K562 (cell line): ENCODE measurements around the gene TEPSIN. TPM values are rescaled to one million over a fixed set of nuclear protein-coding genes. Genes with fewer than 3 reads are reported as not detected.

Experiments used
- ATF6 ChIP-seq: sonication (generic); formaldehyde crosslinking; IDR thresholded peaks from 2 replicates; pipeline ENCODE4 v1.4.0; 2020; ENCODE audit warnings: mild to moderate bottlenecking, missing genetic modification reagents
- BACH1 ChIP-seq: fragments of 200-800 bp; sonication (Bioruptor generic); IDR thresholded peaks from 2 replicates; pipeline ENCODE4 v1.6.1; 2016; ENCODE audit warnings: missing genetic modification characterization, missing compliant biosample characterization
- BMI1 ChIP-seq: fragments of 150-350 bp; IDR thresholded peaks from 2 replicates; pipeline ENCODE4 v1.6.1; 2014; ENCODE audit warnings: low read length
- CREBBP ChIP-seq: IDR thresholded peaks from one replicate; pipeline ENCODE4 v1.6.1; 2012; ENCODE audit warnings: low read depth, mild to moderate bottlenecking, control low read depth, inconsistent platforms, low read length
- CSDE1 ChIP-seq, 2 experiments: fragments of 450-650 bp; IDR thresholded peaks; 2 replicates each; pipeline ENCODE4 v1.6.1; 2016; ENCODE audit warnings: mild to moderate bottlenecking in 1 of 2
- ETS2 ChIP-seq: IDR thresholded peaks from 2 replicates; pipeline ENCODE4 v1.6.1; 2016; ENCODE audit warnings: borderline replicate concordance, missing genetic modification characterization, mild to moderate bottlenecking, moderate library complexity, missing compliant biosample characterization; ENCODE audit not compliant: poor library complexity, severe bottlenecking
- HDGF ChIP-seq: fragments of 450-650 bp; IDR thresholded peaks from 2 replicates; pipeline ENCODE4 v1.6.1; 2016
- HNRNPLL ChIP-seq: fragments of 200-400 bp; formaldehyde crosslinking; IDR thresholded peaks from 2 replicates; pipeline ENCODE4 v1.6.1; 2017; ENCODE audit warnings: low read length, low read depth, mild to moderate bottlenecking; ENCODE audit not compliant: poor library complexity, severe bottlenecking
- NFATC3 ChIP-seq: fragments of 450-650 bp; IDR thresholded peaks from 2 replicates; pipeline ENCODE4 v1.6.1; 2017; ENCODE audit warnings: mild to moderate bottlenecking
- NKRF ChIP-seq: fragments of 450-650 bp; IDR thresholded peaks from 2 replicates; pipeline ENCODE4 v1.6.1; 2016; ENCODE audit warnings: borderline replicate concordance
- PHF8 ChIP-seq: fragments of 200-600 bp; sonication (generic); IDR thresholded peaks from 2 replicates; pipeline ENCODE4 v1.6.1; 2012; ENCODE audit warnings: mixed run types, mild to moderate bottlenecking, inconsistent platforms, low read length, moderate library complexity, borderline replicate concordance
- POLR2A ChIP-seq: fragments of 450-650 bp; conservative IDR thresholded peaks from 2 replicates; pipeline ENCODE4 v1.6.1; 2016
- POLR2AphosphoS5 ChIP-seq: IDR thresholded peaks from 2 replicates; pipeline ENCODE4 v1.6.1; 2011; ENCODE audit warnings: mild to moderate bottlenecking, low read depth, low read length, moderate library complexity; ENCODE audit not compliant: control insufficient read depth, insufficient read depth
- SNAPC5 ChIP-seq: fragments of 250-450 bp; sonication (Bioruptor Pico); IDR thresholded peaks from 2 replicates; pipeline ENCODE4 v1.8.0; 2021; ENCODE audit warnings: moderate library complexity, mild to moderate bottlenecking, inconsistent platforms
- STAT5B ChIP-seq: fragments of 250-450 bp; sonication (Bioruptor Pico); IDR thresholded peaks from 2 replicates; pipeline ENCODE4 v1.8.0; 2021; ENCODE audit warnings: mild to moderate bottlenecking, inconsistent platforms
- TCF3 ChIP-seq: sonication (generic); formaldehyde crosslinking; IDR thresholded peaks from 2 replicates; pipeline ENCODE4 v1.4.0; 2020; ENCODE audit warnings: mild to moderate bottlenecking, missing genetic modification reagents
- TCF7 ChIP-seq: sonication (generic); IDR thresholded peaks from 2 replicates; pipeline ENCODE4 v1.6.1; 2016; ENCODE audit warnings: antibody characterized with exemption, borderline replicate concordance
- TEAD4 ChIP-seq, 2 experiments: sonication (generic) in 1 of 2; formaldehyde crosslinking in 1 of 2; IDR thresholded peaks; 2 replicates each; pipeline versions ENCODE4 v1.6.1 to v1.8.0; 2012 to 2022; ENCODE audit warnings: borderline replicate concordance in 1 of 2, inconsistent platforms in 1 of 2, low read length in 1 of 2, mild to moderate bottlenecking in 1 of 2, missing genetic modification reagents in 1 of 2
- ZEB2 ChIP-seq: fragments of 450-650 bp; IDR thresholded peaks from 2 replicates; pipeline ENCODE4 v1.6.1; 2016
- ZKSCAN1 ChIP-seq: fragments of 150-350 bp; IDR thresholded peaks from 2 replicates; pipeline ENCODE4 v1.6.1; 2016; ENCODE audit warnings: low read depth, low read length
- ZNF212 ChIP-seq: fragments of 450-650 bp; formaldehyde crosslinking; IDR thresholded peaks from 2 replicates; pipeline ENCODE4 v1.4.0; 2020; ENCODE audit warnings: mild to moderate bottlenecking
- ZNF217 ChIP-seq: sonication (generic); formaldehyde crosslinking; IDR thresholded peaks from 2 replicates; pipeline ENCODE4 v1.8.0; 2022; ENCODE audit warnings: mild to moderate bottlenecking, missing genetic modification reagents
- ZNF354B ChIP-seq: fragments of 250-450 bp; sonication (Bioruptor Pico); IDR thresholded peaks from 2 replicates; pipeline ENCODE4 v1.4.0; 2020
- ZNF551 ChIP-seq: fragments of 250-450 bp; sonication (Bioruptor Pico); IDR thresholded peaks from 2 replicates; pipeline ENCODE4 v1.5.0; 2021; ENCODE audit warnings: mild to moderate bottlenecking, moderate library complexity
- ZNF583 ChIP-seq: fragments of 250-450 bp; sonication (Bioruptor Pico); IDR thresholded peaks from 2 replicates; pipeline ENCODE4 v1.4.0; 2020
- ZNF668 ChIP-seq: fragments of 250-450 bp; sonication (Bioruptor Pico); IDR thresholded peaks from 2 replicates; pipeline ENCODE4 v1.8.0; 2022; ENCODE audit warnings: mild to moderate bottlenecking, inconsistent platforms
- polyA plus RNA-seq, 8 experiments: library from polyadenylated mRNA; depleted of rRNA in 4 of 8; stranded (reverse) in 5 of 8; unstranded in 3 of 8; fragments of >200 nt; fragmentation: Nextera tagmentation in 2 of 8; fragmentation: Illumina TruSeq in 1 of 8; extraction: Ambion mirVana in 2 of 8; extraction: Trizol in 1 of 8; gene quantifications; 2 replicates each; pipeline versions ENCODE4 v1.2.1 to v1.2.3, GENCODE V29; 2011 to 2014; ENCODE audit warnings: inconsistent platforms in 1 of 8, missing spikeins in 1 of 8
- total RNA-seq, 7 experiments: library from RNA; depleted of rRNA in 6 of 7; stranded (reverse); fragments of >200 nt in 6 of 7; fragmentation: Illumina TruSeq in 2 of 7; extraction: Trizol in 2 of 7; gene quantifications; 2 replicates each; pipeline versions ENCODE4 v1.2.1 to v1.2.3, GENCODE V29; 2011 to 2021; ENCODE audit warnings: low replicate concordance in 1 of 7

Gene TEPSIN
- total and polyA plus RNA-seq, 9 of the 15 experiments (the other 6 are each of a cell fraction or from before 2014, with no cell fraction given) = 0.80 to 29.8 (median 5.3) TPM

DNA sequence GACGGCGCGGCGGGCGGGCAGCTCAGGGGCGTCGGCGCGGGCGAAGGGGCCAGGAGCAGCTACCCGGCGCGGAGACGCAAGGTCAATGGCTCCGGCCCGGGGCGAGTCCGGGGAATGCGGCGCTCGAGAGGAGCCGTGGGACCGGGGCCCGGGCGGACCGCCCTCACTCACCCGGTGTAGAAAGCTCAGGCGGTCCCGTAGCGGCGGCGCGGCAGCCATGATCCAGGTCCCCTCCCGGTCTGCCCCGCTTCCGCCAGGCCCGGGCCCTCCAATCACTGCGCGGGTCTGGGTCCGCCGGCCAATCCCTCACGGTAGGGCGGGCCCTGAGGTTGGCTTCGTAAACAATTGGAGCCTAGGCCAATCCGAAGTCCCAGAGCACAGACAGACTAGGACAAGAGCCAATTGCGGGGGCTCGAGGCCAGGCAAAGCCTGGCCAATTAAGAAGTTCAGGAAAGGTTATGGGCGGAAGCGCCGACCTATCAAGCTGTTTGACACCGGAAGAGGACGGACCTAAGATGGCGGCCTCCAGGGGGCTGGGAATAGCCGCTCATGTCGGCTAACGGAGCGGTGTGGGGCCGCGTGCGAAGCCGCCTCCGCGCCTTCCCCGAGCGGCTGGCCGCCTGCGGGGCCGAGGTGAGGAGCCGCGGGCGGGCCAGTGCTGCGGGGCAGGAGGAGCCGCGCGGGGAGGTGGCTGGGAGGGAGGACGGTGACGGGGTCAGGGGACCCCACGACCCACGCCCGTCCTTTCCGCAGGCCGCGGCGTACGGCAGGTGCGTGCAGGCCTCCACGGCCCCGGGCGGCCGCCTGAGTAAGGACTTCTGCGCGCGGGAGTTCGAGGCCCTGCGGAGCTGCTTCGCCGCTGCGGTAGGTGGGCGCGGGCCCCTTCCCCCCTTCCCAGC, at the start of gene TEPSIN, which contains the start of gene NDUFAF8 (continued):
- TF ChIP-seq TCF3 (CRISPR knock-in tag) = no peak
- no peak for TF ChIP-seq ZNF212 (CRISPR knock-in tag)
- TF ChIP-seq ATF6 (CRISPR knock-in tag) = no peak
- no peak for TF ChIP-seq ETS2 (tag)
- TF ChIP-seq ZNF354B (CRISPR knock-in tag) = no peak
- peak; percentile 75 for TF ChIP-seq POLR2A
- no peak for TF ChIP-seq ZNF668 (CRISPR knock-in tag)
- no peak for TF ChIP-seq NKRF
- peak; percentile 60 for TF ChIP-seq POLR2AphosphoS5
- TF ChIP-seq ZNF217 (CRISPR knock-in tag) = no peak
- TF ChIP-seq ZEB2 = no peak
- no peak for TF ChIP-seq CSDE1 (IDR thresholded peaks at IDR 0.05)
- TF ChIP-seq BMI1 = no peak
- TF ChIP-seq SNAPC5 (CRISPR knock-in tag) = no peak
- TF ChIP-seq NFATC3 = no peak
- TF ChIP-seq BACH1 (tag) = no peak
- no peak for TF ChIP-seq HDGF
- TF ChIP-seq ZNF551 (CRISPR knock-in tag) = no peak
- TF ChIP-seq ZKSCAN1 = peak; percentile 56; the same call in 1 of the 2 replicates
- no peak for TF ChIP-seq STAT5B (CRISPR knock-in tag)
- no peak for TF ChIP-seq CREBBP
- peak; percentile 76 for TF ChIP-seq HNRNPLL
- TF ChIP-seq TEAD4 (IDR thresholded peaks at IDR 0.05; ENCODE audit: low read length) = no peak; the same call in 1 of the 2 replicates
- no peak for TF ChIP-seq TEAD4 (CRISPR knock-in tag; IDR thresholded peaks at IDR 0.05; ENCODE audit: borderline replicate concordance)
- no peak for TF ChIP-seq ZNF583
- peak; percentile 81; the same call in 1 of the 2 replicates for TF ChIP-seq PHF8
- TF ChIP-seq TCF7 = no peak
